ENCODE results near the gene FAM229B. TPM values are rescaled to one million over a fixed set of nuclear protein-coding genes. Genes with fewer than 3 reads are reported as not detected.
A peak's percentile ranks its signal among the peaks of the same experiment; 100 is the strongest.

The FAM229B gene, protein sequence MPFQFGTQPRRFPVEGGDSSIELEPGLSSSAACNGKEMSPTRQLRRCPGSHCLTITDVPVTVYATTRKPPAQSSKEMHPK
- total RNA-seq (10 to 100 TPM; 23.4 to 37.3 (median 30.4) TPM), polyA plus RNA-seq (10 to 100 TPM; 26.3 to 58.2 TPM)
- long read RNA-seq, donor 1, transcript FAM229B-201 (4 exons, 2,543 nt), result major isoform, 45 of 55 reads
- long read RNA-seq, donor 1, partial matches to known transcripts, result 0 of 55 reads
- long read RNA-seq, donor 1, other reads (novel, unspliced or antisense), result 9 of 55 reads
- long read RNA-seq, donor 2, transcript FAM229B-201 (4 exons, 2,543 nt), result major isoform, 25 of 32 reads
- long read RNA-seq, donor 2, partial matches to known transcripts, result 0 of 32 reads
- long read RNA-seq, donor 2, other reads (novel, unspliced or antisense), result 7 of 32 reads
- long read RNA-seq, donor 3, transcript FAM229B-201 (4 exons, 2,543 nt), result major isoform, 20 of 25 reads
- long read RNA-seq, donor 3, partial matches to known transcripts, result 2 of 25 reads
- long read RNA-seq, donor 3, other reads (novel, unspliced or antisense), result 3 of 25 reads

DNA sequence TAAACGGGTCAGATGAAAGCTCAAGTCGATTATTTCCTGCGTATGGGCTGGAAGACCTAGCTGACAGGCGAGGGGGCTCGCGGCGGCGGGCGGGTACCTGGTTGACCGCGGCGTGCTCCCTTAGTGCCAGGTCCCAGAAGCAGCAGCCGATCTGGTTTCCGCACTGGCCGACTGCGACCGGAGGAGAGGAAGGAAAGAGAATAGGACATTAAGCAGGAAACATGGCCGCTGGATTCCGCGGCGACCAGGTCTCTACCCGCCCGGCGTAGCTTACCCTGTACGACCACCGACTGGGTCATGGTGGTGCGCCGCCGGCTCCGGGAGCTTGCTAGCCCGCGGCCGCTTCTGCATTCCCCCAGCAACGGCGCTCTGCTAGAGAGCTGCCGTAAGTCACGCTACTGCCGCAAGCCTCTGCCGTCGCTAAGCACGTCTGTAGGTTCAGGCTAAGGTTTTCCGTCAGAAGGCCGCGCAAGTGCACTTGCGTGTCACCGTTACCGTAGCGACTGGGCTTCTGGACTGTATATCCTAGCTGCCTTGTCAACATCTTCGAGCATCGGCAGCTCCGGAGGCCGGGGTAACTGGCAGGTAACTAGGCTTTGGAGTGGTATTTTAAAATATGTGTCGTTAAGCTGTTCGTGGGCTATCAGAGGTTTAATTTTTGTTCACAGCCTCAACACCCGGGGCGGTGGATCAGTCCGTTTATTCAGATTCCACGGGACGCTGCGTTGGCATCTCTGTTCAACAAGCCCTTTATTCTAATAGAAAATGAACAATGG lies at the start of gene FAM229B, which contains the start of gene TUBE1:
TSS of gene FAM229B (plus strand) at position 456 of the 776 bp plus-strand sequence. CDS start 11,693 bp downstream, outside the sequence.
TSS of gene TUBE1 (minus strand) at position 347 of the 776 bp plus-strand sequence. CDS start at position 299, 48 bp downstream.
- Histone ChIP-seq H3K9me3 (no peaks in the 10 kb centered on the region), H3K4me3 (peak within 1 kb of the TSS; percentile 75), H3K27me3 (no peaks in the 10 kb centered on the region), H3K27ac (peak within 1 kb of the TSS; percentile 45 to 50), H3K36me3 (no peaks in the 10 kb centered on the region), H3K4me1 (ENCODE audit: insufficient read depth) (no peaks in the 10 kb centered on the region)
- peak; percentile 83 for TF ChIP-seq POLR2A (IDR thresholded peaks at IDR 0.05)
- TF ChIP-seq EP300 (IDR thresholded peaks at IDR 0.05), result no peak
- peak; percentile 87 to 92 (median 90) for DNase-seq
- intact Hi-C loops (cut with DNase I), result no loop called here
- 0% methylated on average over 60 of the region's 60 CpGs for WGBS, 3 donors

DNA sequence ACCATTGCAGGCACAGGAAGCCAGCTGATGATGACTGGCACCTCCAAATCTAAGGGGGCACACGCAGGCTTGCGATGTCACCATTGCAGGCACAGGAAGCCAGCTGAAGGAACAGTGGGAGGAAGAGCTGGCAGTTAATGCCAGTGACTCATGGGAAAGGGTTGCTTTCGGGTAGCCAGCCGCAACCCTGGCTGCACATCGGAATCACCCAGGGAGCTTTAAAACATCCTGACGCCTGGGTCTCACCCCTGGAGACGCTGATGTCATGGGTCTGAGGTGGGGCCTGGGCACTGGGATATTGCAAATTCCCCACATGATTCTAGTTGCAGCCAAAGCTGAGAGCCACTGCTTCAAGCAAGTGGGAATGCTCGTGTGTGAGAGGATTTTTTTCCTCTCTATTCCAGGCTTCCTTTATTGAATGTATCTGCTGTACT lies 49.6 kb upstream of the FAM229B start:
- Histone ChIP-seq H3K4me1 (ENCODE audit: insufficient read depth) (no peaks in the 10 kb centered on the region), H3K27me3 (no peaks in the 10 kb centered on the region), H3K36me3 (no peaks in the 10 kb centered on the region), H3K4me3 (no peak overlapping the region), H3K9me3 (no peaks in the 10 kb centered on the region), H3K27ac (no peak overlapping the region)
- WGBS, 3 donors, result 68 to 83% (median 75%) methylated on average over 8 of the region's 8 CpGs
- no peak for TF ChIP-seq POLR2A (IDR thresholded peaks at IDR 0.05)
- TF ChIP-seq, protein P1, sequence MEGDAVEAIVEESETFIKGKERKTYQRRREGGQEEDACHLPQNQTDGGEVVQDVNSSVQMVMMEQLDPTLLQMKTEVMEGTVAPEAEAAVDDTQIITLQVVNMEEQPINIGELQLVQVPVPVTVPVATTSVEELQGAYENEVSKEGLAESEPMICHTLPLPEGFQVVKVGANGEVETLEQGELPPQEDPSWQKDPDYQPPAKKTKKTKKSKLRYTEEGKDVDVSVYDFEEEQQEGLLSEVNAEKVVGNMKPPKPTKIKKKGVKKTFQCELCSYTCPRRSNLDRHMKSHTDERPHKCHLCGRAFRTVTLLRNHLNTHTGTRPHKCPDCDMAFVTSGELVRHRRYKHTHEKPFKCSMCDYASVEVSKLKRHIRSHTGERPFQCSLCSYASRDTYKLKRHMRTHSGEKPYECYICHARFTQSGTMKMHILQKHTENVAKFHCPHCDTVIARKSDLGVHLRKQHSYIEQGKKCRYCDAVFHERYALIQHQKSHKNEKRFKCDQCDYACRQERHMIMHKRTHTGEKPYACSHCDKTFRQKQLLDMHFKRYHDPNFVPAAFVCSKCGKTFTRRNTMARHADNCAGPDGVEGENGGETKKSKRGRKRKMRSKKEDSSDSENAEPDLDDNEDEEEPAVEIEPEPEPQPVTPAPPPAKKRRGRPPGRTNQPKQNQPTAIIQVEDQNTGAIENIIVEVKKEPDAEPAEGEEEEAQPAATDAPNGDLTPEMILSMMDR (IDR thresholded peaks at IDR 0.05), result no peak
- no peak for TF ChIP-seq EP300 (IDR thresholded peaks at IDR 0.05)
- DNase-seq, result peak in 1 of 5 donors; percentile 70
- intact Hi-C loops (cut with DNase I), result no loop called here

DNA sequence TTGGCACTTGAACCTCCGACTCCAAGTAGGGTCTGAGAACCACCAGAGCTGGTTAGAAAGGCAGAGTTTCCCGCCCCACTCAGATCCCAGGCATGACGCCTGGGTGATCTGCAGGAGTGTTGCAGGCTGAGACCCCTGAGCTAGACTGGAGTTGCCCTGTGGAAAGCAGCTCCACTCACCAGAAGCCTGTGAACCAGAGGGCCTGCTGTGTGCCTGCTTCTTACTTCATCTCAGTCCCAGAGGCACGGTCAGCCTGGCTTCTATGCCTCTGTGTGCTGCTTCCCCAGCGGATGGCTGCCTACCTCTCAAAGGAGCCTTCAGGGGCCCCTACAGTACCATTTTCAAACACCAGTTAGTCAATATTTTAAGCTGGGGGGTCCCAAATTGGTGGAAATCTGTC lies 49.1 kb upstream of the FAM229B start:
- TF ChIP-seq EP300 (IDR thresholded peaks at IDR 0.05), result no peak
- no peak for TF ChIP-seq POLR2A (IDR thresholded peaks at IDR 0.05)
- TF ChIP-seq, protein P1 (IDR thresholded peaks at IDR 0.05), result no peak
- H3K27ac ChIP-seq, result no peak overlapping the region
- no peaks in the 10 kb centered on the region for H3K27me3 ChIP-seq
- H3K4me1 ChIP-seq (ENCODE audit: insufficient read depth), result no peaks in the 10 kb centered on the region
- no peak overlapping the region for H3K4me3 ChIP-seq
- H3K9me3 ChIP-seq, result no peaks in the 10 kb centered on the region
- intact Hi-C loops (cut with DNase I), result no loop called here
- H3K36me3 ChIP-seq, result no peaks in the 10 kb centered on the region
- WGBS, 3 donors, result 78 to 86% (median 81%) methylated on average over 5 of the region's 5 CpGs
- DNase-seq, result no peak

DNA sequence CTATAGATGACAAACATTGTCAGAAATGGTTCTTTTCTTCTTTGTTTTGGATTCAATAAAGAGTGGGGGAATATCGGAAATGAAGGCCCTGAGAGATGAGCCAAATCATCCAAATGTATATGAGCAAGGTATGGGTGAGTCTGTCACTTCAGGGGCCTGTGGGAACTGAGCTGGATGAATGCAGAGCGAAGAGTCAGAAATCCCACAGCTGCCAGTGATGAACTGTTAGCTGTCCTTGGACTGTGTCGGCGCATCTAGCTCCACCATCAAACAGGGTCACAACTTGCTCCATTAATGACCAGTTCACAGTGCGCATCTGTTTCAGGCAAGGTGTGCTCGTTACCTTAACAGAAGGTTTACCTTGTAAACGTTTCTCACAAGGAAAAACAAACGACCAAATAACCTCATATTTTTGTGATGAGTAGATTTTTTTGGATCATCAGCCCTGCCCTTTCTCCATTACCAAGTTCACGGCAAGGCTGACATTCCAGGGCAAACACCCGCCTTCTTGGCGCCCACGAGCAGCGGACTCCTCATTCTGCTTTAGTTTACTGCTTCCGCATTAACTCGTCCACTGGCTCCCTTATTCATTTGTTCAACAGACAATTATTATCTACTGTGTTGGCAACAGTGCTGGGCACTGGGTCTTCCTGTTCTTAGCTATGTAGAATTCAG lies 48.5 kb upstream of the FAM229B start:
- H3K36me3 ChIP-seq, result no peaks in the 10 kb centered on the region
- WGBS, 3 donors, result 82 to 85% (median 82%) methylated on average over 15 of the region's 15 CpGs
- H3K9me3 ChIP-seq, result no peaks in the 10 kb centered on the region
- H3K27me3 ChIP-seq, result no peaks in the 10 kb centered on the region
- no peak overlapping the region for H3K4me3 ChIP-seq
- no peak for DNase-seq
- H3K4me1 ChIP-seq (ENCODE audit: insufficient read depth), result no peaks in the 10 kb centered on the region
- intact Hi-C loops (cut with DNase I), result no loop called here
- TF ChIP-seq, protein P1 (IDR thresholded peaks at IDR 0.05), result no peak
- no peak for TF ChIP-seq POLR2A (IDR thresholded peaks at IDR 0.05)
- H3K27ac ChIP-seq, result no peak overlapping the region

All from ovary (tissue), 10 donors.